Activated naive CD8-positive, alpha-beta T cell treated with anti-CD3 and anti-CD28 coated beads, Interleukin-2, amount 50 U/mL, for 24 hours (primary cell): ENCODE results near the gene KLRD1.

Experiments
- ATAC-seq: fragments of 150-1000 bp; cut with Tn5 transposase; one replicate; pipeline ENCODE4 v1.10.0; 2021
- DNase-seq: peaks from one replicate; pipeline ENCODE4 v3.0.0; 2021
- H3K27ac Mint-ChIP-seq: one replicate; pipeline ENCODE4 v1.8.0; 2021; ENCODE audit warnings: mild to moderate bottlenecking, mixed read lengths
- H3K27me3 Mint-ChIP-seq: one replicate; pipeline ENCODE4 v1.8.0; 2021; ENCODE audit warnings: mixed read lengths
- H3K36me3 Mint-ChIP-seq: one replicate; pipeline ENCODE4 v1.8.0; 2021; ENCODE audit warnings: low read depth, mixed read lengths
- H3K4me1 Mint-ChIP-seq: one replicate; pipeline ENCODE4 v1.8.0; 2021; ENCODE audit warnings: mixed read lengths
- H3K4me3 Mint-ChIP-seq: one replicate; pipeline ENCODE4 v1.8.0; 2021; ENCODE audit warnings: mild to moderate bottlenecking, moderate library complexity, mixed read lengths
- H3K9me3 Mint-ChIP-seq: one replicate; pipeline ENCODE4 v1.8.0; 2021; ENCODE audit warnings: mixed read lengths

The KLRD1 gene

GRCh38 chr12:10307630-10308029 lies at the start of gene KLRD1:
TSS of gene KLRD1 (plus strand) at chr12:10307870. CDS start at chr12:10308078, 208 bp downstream.
- no peak for ATAC-seq
- Mint-ChIP-seq H3K27ac (peak within 1 kb of the TSS; percentile 86), H3K27me3 (no peaks in the 10 kb centered on the region), H3K9me3 (peaks cover 8% of the 10 kb centered on the region), H3K4me3 (peak within 1 kb of the TSS; percentile 66), H3K36me3 (peaks cover 14% of the 10 kb centered on the region), H3K4me1 (peaks cover 49% of the 10 kb centered on the region)
- DNase-seq = no peak

GRCh38 chr12:10260927-10261326 lies 46.7 kb upstream of the KLRD1 start:
- peaks cover 12% of the 10 kb centered on the region for H3K9me3 Mint-ChIP-seq
- H3K36me3 Mint-ChIP-seq = peaks cover 1% of the 10 kb centered on the region
- ATAC-seq (no peak), DNase-seq (no peak)
- H3K27ac Mint-ChIP-seq = no peak overlapping the region
- no peaks in the 10 kb centered on the region for H3K4me1 Mint-ChIP-seq
- H3K4me3 Mint-ChIP-seq = no peak overlapping the region
- no peaks in the 10 kb centered on the region for H3K27me3 Mint-ChIP-seq

GRCh38 chr12:10268037-10268436 lies 39.6 kb upstream of the KLRD1 start:
- H3K4me1 Mint-ChIP-seq = no peaks in the 10 kb centered on the region
- H3K27ac Mint-ChIP-seq = no peak overlapping the region
- no peak overlapping the region for H3K4me3 Mint-ChIP-seq
- H3K36me3 Mint-ChIP-seq = no peaks in the 10 kb centered on the region
- H3K9me3 Mint-ChIP-seq = no peaks in the 10 kb centered on the region
- no peak for DNase-seq
- ATAC-seq = no peak
- peaks cover 3% of the 10 kb centered on the region for H3K27me3 Mint-ChIP-seq

- Mint-ChIP-seq H3K4me1 (peaks cover 13% of the 10 kb centered on the region), H3K9me3 (peaks cover 6% of the 10 kb centered on the region), H3K27me3 (peaks cover 5% of the 10 kb centered on the region), H3K4me3 (no peak overlapping the region), H3K36me3 (peaks cover 2% of the 10 kb centered on the region), H3K27ac (no peak overlapping the region)
- no peak for DNase-seq
- no peak for ATAC-seq
Observed at GRCh38 chr12:10272467-10272866, 35.2 kb upstream of the KLRD1 start.

GRCh38 chr12:10276774-10277173 lies 30.9 kb upstream of the KLRD1 start:
- Mint-ChIP-seq H3K4me1 (peaks cover 25% of the 10 kb centered on the region), H3K27ac (peak overlapping the region; percentile 40), H3K9me3 (peaks cover 11% of the 10 kb centered on the region), H3K36me3 (peaks cover 2% of the 10 kb centered on the region), H3K4me3 (no peak overlapping the region), H3K27me3 (peaks cover 3% of the 10 kb centered on the region)
- peak; percentile 59 for ATAC-seq
- no peak for DNase-seq

GRCh38 chr12:10278104-10278503 lies 29.6 kb upstream of the KLRD1 start:
- H3K4me3 Mint-ChIP-seq = no peak overlapping the region
- H3K9me3 Mint-ChIP-seq = peaks cover 11% of the 10 kb centered on the region
- no peak overlapping the region for H3K27ac Mint-ChIP-seq
- DNase-seq (no peak), ATAC-seq (no peak)
- peaks cover 2% of the 10 kb centered on the region for H3K36me3 Mint-ChIP-seq
- H3K27me3 Mint-ChIP-seq = peaks cover 3% of the 10 kb centered on the region
- peaks cover 28% of the 10 kb centered on the region for H3K4me1 Mint-ChIP-seq

GRCh38 chr12:10279937-10280336 lies 27.7 kb upstream of the KLRD1 start:
- no peak overlapping the region for H3K27ac Mint-ChIP-seq
- DNase-seq (no peak), ATAC-seq (no peak)
- H3K4me3 Mint-ChIP-seq = no peak overlapping the region
- peaks cover 31% of the 10 kb centered on the region for H3K4me1 Mint-ChIP-seq
- H3K27me3 Mint-ChIP-seq = peaks cover 5% of the 10 kb centered on the region
- peaks cover 11% of the 10 kb centered on the region for H3K9me3 Mint-ChIP-seq
- H3K36me3 Mint-ChIP-seq = peaks cover 2% of the 10 kb centered on the region

- peaks cover 3% of the 10 kb centered on the region for H3K27me3 Mint-ChIP-seq
- H3K36me3 Mint-ChIP-seq = no peaks in the 10 kb centered on the region
- peaks cover 11% of the 10 kb centered on the region for H3K9me3 Mint-ChIP-seq
- peaks cover 30% of the 10 kb centered on the region for H3K4me1 Mint-ChIP-seq
- ATAC-seq (no peak), DNase-seq (no peak)
- H3K4me3 Mint-ChIP-seq = no peak overlapping the region
- no peak overlapping the region for H3K27ac Mint-ChIP-seq
Observed at GRCh38 chr12:10283027-10283426, 24.6 kb upstream of the KLRD1 start.

GRCh38 chr12:10285919-10286318 lies 21.8 kb upstream of the KLRD1 start:
- ATAC-seq (peak; percentile 92), DNase-seq (peak; percentile 34)
- Mint-ChIP-seq H3K4me3 (peak overlapping the region; percentile 13), H3K9me3 (peaks cover 10% of the 10 kb centered on the region), H3K36me3 (no peaks in the 10 kb centered on the region), H3K4me1 (peaks cover 32% of the 10 kb centered on the region), H3K27ac (peak overlapping the region; percentile 39), H3K27me3 (peaks cover 3% of the 10 kb centered on the region)

- Mint-ChIP-seq H3K4me3 (no peak overlapping the region), H3K4me1 (peaks cover 58% of the 10 kb centered on the region), H3K9me3 (peaks cover 10% of the 10 kb centered on the region), H3K36me3 (no peaks in the 10 kb centered on the region), H3K27ac (peak overlapping the region; percentile 28), H3K27me3 (no peaks in the 10 kb centered on the region)
- peak; percentile 64 for ATAC-seq
- DNase-seq = no peak
Observed at GRCh38 chr12:10289005-10289754, 18.5 kb upstream of the KLRD1 start.

- Mint-ChIP-seq H3K4me1 (peaks cover 54% of the 10 kb centered on the region), H3K36me3 (no peaks in the 10 kb centered on the region), H3K27ac (no peak overlapping the region), H3K4me3 (no peak overlapping the region), H3K27me3 (no peaks in the 10 kb centered on the region), H3K9me3 (peaks cover 10% of the 10 kb centered on the region)
- DNase-seq (no peak), ATAC-seq (no peak)
Observed at GRCh38 chr12:10291030-10291429, 16.6 kb upstream of the KLRD1 start.

- no peak for DNase-seq
- Mint-ChIP-seq H3K27me3 (no peaks in the 10 kb centered on the region), H3K36me3 (no peaks in the 10 kb centered on the region), H3K27ac (peak overlapping the region; percentile 77), H3K4me1 (peaks cover 60% of the 10 kb centered on the region), H3K9me3 (peaks cover 10% of the 10 kb centered on the region), H3K4me3 (peak overlapping the region; percentile 7)
- peak; percentile 78 for ATAC-seq
Observed at GRCh38 chr12:10293151-10293550, 14.5 kb upstream of the KLRD1 start.

GRCh38 chr12:10293570-10294227 lies 14.0 kb upstream of the KLRD1 start:
- no peaks in the 10 kb centered on the region for H3K36me3 Mint-ChIP-seq
- peak overlapping the region; percentile 77 for H3K27ac Mint-ChIP-seq
- peaks cover 59% of the 10 kb centered on the region for H3K4me1 Mint-ChIP-seq
- H3K9me3 Mint-ChIP-seq = peaks cover 10% of the 10 kb centered on the region
- DNase-seq (no peak), ATAC-seq (peak; percentile 49)
- H3K27me3 Mint-ChIP-seq = no peaks in the 10 kb centered on the region
- H3K4me3 Mint-ChIP-seq = peak overlapping the region; percentile 7

GRCh38 chr12:10301103-10301502 lies 6.6 kb upstream of the KLRD1 start:
- peaks cover 72% of the 10 kb centered on the region for H3K4me1 Mint-ChIP-seq
- H3K36me3 Mint-ChIP-seq = peaks cover 16% of the 10 kb centered on the region
- H3K27me3 Mint-ChIP-seq = peaks cover 2% of the 10 kb centered on the region
- H3K27ac Mint-ChIP-seq = peak overlapping the region; percentile 83
- ATAC-seq = peak; percentile 70
- H3K4me3 Mint-ChIP-seq = peak overlapping the region; percentile 48
- peak; percentile 70 for DNase-seq
- H3K9me3 Mint-ChIP-seq = peaks cover 18% of the 10 kb centered on the region

- Mint-ChIP-seq H3K27me3 (peaks cover 2% of the 10 kb centered on the region), H3K4me3 (peak overlapping the region; percentile 40), H3K4me1 (peaks cover 78% of the 10 kb centered on the region), H3K27ac (peak overlapping the region; percentile 86), H3K36me3 (peaks cover 16% of the 10 kb centered on the region), H3K9me3 (peaks cover 18% of the 10 kb centered on the region)
- ATAC-seq = peak; percentile 80
- DNase-seq = peak; percentile 34
Observed at GRCh38 chr12:10304161-10304574, 3.5 kb upstream of the KLRD1 start.
